Uterus (tissue), 4 donors: ENCODE measurements around the gene GPR137. TPM values are rescaled to one million over a fixed set of nuclear protein-coding genes. Genes with fewer than 3 reads are reported as not detected.

Source experiments
- DNase-seq, 2 donors: peaks; one replicate each; pipeline ENCODE4 v3.0.0-alpha.2; 2019 to 2020
- H3K27ac ChIP-seq, 2 donors: fragments of 200-600 bp; sonication (generic); 1 replicate in 1 of 2; 2 replicates in 1 of 2; pipeline ENCODE4 v1.5.1; 2016 to 2018
- H3K27me3 ChIP-seq, 2 donors: fragments of 200-600 bp; sonication (generic); one replicate each; pipeline ENCODE4 v1.5.1; 2018 to 2019; ENCODE audit warnings: control low read depth in 1 of 2
- H3K36me3 ChIP-seq, 2 donors: fragments of 200-600 bp; sonication (generic); one replicate each; pipeline ENCODE4 v1.5.1; 2019; ENCODE audit warnings: control low read depth in 1 of 2
- H3K4me1 ChIP-seq, 2 donors: fragments of 200-600 bp; sonication (generic); one replicate each; pipeline ENCODE4 v1.5.1; 2018 to 2019; ENCODE audit warnings: control low read depth in 1 of 2
- H3K4me3 ChIP-seq, 2 donors: fragments of 200-600 bp; sonication (generic); 1 replicate in 1 of 2; 2 replicates in 1 of 2; pipeline ENCODE4 v1.5.1; 2018 to 2019; ENCODE audit warnings: mild to moderate bottlenecking in 1 of 2
- H3K9me3 ChIP-seq, 2 donors: fragments of 200-600 bp; sonication (generic); one replicate each; pipeline ENCODE4 v1.5.1; 2019; ENCODE audit warnings: control low read depth in 1 of 2
- CTCF ChIP-seq, 4 experiments: fragments of 200-600 bp in 2 of 4; fragments of 450-650 bp in 2 of 4; sonication (generic) in 2 of 4; IDR thresholded peaks; one replicate each; pipeline ENCODE4 v1.5.1; 2016 to 2019; ENCODE audit warnings: antibody characterized with exemption in 4 of 4, mild to moderate bottlenecking in 2 of 4, moderate library complexity in 1 of 4
- POLR2A ChIP-seq, 2 donors: fragments of 450-650 bp; IDR thresholded peaks; one replicate each; pipeline ENCODE4 v1.6.1; 2016; ENCODE audit warnings: antibody characterized with exemption in 2 of 2, mild to moderate bottlenecking in 1 of 2, moderate library complexity in 1 of 2
- intact Hi-C: fragments of 100-400 bp; cut with DNase I; formaldehyde crosslinking; loops from one replicate; pipeline ENCODE4 v1.15.1; 2023; ENCODE audit warnings: low total_unique reads
- total RNA-seq, 4 donors: library from RNA; depleted of rRNA in 3 of 4; stranded (reverse); fragments of >200 nt in 3 of 4; gene quantifications; one replicate each; pipeline versions ENCODE4 v1.1.0 to v1.2.4, GENCODE V29; 2014 to 2023
- donor health status: DM: yes; HTN: yes; CAD: no.

GPR137 gene
- total RNA-seq: 10 to 100 TPM in 2 of 4 donors, 1 to 10 TPM in 1, under 1 TPM in 1; 0.51 to 32.3 (median 10.6) TPM

- peak; percentile 87 to 89 for DNase-seq
- TF ChIP-seq CTCF (IDR thresholded peaks at IDR 0.05) (no peak), POLR2A (IDR thresholded peaks at IDR 0.05) (peak in 1 of 2 donors; percentile 56)
- Histone ChIP-seq H3K4me3 (peak within 1 kb of the TSS; percentile 64 to 74), H3K27ac (peak within 1 kb of the TSS; percentile 94 to 98), H3K27me3 (no peaks in the 10 kb centered on the region), H3K9me3 (no peaks in the 10 kb centered on the region), H3K4me1 (peaks cover 6 to 14% of the 10 kb centered on the region in 2 donors), H3K36me3 (no peaks in the 10 kb centered on the region)
- intact Hi-C loops: no loop called here
Measured at GRCh38 chr11:64284962-64285884, at the start of gene GPR137. Gene GPR137 (plus strand): TSS chr11:64285848. CDS start chr11:64286525, 677 bp downstream.

- DNase-seq: peak in 1 of 2 donors; percentile 20
- no peak overlapping the region for H3K4me3 ChIP-seq
- no peaks in the 10 kb centered on the region for H3K27me3 ChIP-seq
- no peaks in the 10 kb centered on the region for H3K9me3 ChIP-seq
- H3K4me1 ChIP-seq: peaks cover 0 to 13% of the 10 kb centered on the region in 2 donors
- intact Hi-C loops: no loop called here
- no peak overlapping the region for H3K27ac ChIP-seq
- TF ChIP-seq CTCF (IDR thresholded peaks at IDR 0.05): no peak
- no peak for TF ChIP-seq POLR2A (IDR thresholded peaks at IDR 0.05)
- H3K36me3 ChIP-seq: no peaks in the 10 kb centered on the region
Measured at GRCh38 chr11:64237484-64237951, 48.1 kb upstream of the GPR137 start.

GRCh38 chr11:64238076-64238475, 47.6 kb upstream of the GPR137 start:
- Histone ChIP-seq H3K9me3 (no peaks in the 10 kb centered on the region), H3K36me3 (no peaks in the 10 kb centered on the region), H3K27ac (no peak overlapping the region), H3K4me3 (no peak overlapping the region), H3K4me1 (peaks cover 0 to 18% of the 10 kb centered on the region in 2 donors), H3K27me3 (no peaks in the 10 kb centered on the region)
- TF ChIP-seq CTCF (IDR thresholded peaks at IDR 0.05) (no peak), POLR2A (IDR thresholded peaks at IDR 0.05) (no peak)
- intact Hi-C loops: no loop called here
- DNase-seq: no peak

GRCh38 chr11:64238999-64239398, 46.6 kb upstream of the GPR137 start:
- intact Hi-C loops: no loop called here
- no peak for TF ChIP-seq POLR2A (IDR thresholded peaks at IDR 0.05)
- no peak for TF ChIP-seq CTCF (IDR thresholded peaks at IDR 0.05)
- no peak overlapping the region for H3K4me3 ChIP-seq
- DNase-seq: no peak
- no peaks in the 10 kb centered on the region for H3K9me3 ChIP-seq
- no peaks in the 10 kb centered on the region for H3K36me3 ChIP-seq
- H3K4me1 ChIP-seq: peaks cover 0 to 10% of the 10 kb centered on the region in 2 donors
- no peaks in the 10 kb centered on the region for H3K27me3 ChIP-seq
- no peak overlapping the region for H3K27ac ChIP-seq
